GM19452 (cell line): Measurements from ENCODE around the gene EPHA7.

Experiments used
- ATAC-seq: cut with Tn5 transposase; IDR thresholded peaks from one replicate; pipeline ENCODE4 v1.9.1; 2021; ENCODE audit not compliant: unreplicated experiment

EPHA7 gene

DNA sequence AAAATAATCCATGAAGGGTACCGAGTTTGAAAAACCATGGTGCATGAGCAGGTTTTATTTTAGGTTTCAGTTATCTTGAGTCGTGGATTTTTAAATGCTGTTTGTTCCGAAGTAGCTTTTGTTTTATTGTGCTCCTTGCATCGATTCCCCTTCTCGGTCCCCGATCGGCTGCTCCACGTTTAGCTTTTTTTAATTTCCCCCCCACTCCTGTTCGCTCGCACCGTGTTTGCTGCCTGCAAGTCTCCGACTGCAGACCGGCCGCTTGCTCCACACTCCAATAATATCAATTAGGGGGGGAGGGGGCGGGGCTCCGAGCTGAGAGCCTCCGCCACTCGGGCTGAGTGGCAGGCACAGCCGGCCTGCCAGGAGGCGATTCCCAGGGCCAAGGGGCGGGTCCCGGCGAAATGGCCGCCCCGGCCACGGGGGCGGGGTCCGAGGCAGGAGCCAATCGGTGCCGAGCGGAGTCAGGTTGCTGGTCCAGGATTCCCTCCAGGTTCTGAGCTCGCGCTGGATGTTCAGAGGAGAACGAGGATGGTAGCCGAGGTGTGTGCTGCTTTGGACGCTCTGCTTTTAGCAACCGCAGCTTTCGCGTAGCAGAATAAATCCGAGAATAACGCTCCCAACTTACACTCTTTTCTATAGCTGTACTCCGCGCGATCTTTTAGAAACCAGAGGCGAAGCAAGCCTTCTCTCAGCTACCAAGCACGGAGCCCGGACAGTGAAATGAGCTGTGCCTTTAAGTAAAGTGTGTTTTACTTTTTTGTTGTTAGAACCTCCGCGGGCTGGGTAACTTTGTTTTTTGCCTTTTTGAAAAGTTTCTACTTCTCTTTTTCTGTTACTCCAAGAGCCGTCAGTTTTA lies at the start of gene EPHA7:
Gene EPHA7, minus strand, starts transcription at position 256 of the 859 bp plus-strand sequence. Its CDS starts 218 bp downstream, at position 38.
- ATAC-seq, result peak; percentile 89

DNA sequence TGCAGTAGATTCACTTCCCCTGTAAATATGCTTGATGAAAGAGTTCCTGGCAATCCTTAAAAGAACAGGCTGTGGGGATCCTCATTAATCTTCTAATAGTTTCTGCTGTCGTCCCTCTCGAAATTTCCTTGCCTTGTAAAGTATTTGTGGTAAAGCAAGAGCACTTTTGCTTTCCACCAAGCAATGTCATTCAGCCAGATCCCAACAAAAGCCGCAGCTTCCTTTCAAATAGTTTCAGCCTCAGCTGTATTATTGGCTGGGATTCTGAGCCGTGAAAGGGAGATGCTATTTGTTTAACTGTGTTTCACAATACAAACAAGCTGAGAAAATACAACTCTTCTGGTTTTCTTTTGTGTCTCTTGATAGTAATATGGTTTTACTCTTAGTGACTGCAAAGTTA lies 48.9 kb upstream of the EPHA7 start:
- ATAC-seq, result no peak

DNA sequence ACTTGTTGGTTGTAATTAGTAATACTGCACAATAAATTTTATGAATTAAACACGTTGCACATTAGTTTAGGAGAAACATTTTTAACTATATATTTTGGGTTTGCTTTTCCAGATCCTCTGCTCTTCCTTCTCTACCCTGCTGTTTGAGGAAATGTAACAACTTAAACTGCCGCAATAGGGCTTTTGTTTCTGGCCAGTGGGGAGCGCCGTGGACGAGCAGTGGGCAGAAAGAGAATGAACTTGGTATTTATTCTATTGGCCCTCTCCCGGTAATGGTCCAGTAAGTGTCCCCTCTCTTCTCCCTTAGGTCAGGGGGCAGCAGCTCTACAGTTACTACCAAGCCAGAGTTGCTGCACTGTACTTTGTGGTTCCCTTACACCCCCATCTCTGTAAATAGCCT lies 35.2 kb upstream of the EPHA7 start:
- ATAC-seq, result no peak

DNA sequence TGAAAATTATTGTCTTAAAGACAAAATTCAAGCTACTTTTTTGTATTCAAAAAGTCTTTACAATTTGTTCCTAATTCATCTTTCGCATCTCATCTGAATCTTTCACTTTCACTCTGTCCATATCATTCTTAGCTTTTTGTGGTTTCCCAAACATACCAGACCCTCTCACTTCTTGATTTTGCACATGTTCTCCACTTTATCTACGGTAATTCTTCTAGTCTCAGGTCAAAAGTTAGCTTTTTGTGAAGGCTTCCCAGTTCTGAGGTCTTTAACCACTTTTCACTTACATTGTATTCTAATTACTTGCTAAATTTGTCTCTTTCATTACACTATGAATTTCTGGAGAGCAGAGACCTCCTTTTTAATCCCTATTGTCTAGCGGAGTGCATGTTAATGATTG lies 34.6 kb upstream of the EPHA7 start:
- peak; percentile 54 for ATAC-seq

DNA sequence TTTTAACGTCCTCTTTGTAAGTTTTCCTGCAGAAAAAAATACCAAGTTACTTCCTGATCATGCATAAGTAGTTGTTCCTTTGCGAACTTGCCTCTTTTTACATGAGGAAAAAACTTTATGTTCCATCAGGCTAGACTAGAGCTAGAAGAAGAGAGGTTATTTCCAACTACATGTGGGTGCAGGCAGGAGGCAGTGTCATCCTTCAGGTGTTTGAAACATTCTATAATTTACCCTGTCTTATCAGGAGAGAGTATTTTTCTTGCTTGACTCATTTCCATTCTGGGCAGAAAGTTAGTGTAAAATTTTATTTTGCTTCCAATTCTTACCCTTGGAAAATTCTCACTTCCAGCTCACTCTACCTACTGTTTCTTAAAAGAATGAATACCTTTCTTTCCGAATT lies 28.5 kb upstream of the EPHA7 start:
- ATAC-seq, result no peak

DNA sequence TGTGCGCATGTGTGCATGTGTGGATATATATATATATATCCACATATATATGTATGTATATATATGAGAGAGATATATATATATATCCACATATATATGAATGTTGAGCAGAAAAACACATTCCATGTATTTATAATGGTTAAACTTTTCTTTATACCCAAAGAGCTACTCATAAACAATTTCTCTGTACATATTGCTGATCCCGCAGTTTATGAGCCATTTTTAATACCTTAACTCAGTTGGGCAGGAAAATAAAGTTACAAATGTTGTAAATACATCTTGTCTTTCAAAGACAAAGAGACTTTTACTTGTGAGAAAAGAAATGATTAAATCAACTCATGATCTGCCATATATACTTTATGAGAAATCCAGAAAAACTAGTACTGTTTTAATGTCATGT lies 18.1 kb upstream of the EPHA7 start:
- no peak for ATAC-seq

DNA sequence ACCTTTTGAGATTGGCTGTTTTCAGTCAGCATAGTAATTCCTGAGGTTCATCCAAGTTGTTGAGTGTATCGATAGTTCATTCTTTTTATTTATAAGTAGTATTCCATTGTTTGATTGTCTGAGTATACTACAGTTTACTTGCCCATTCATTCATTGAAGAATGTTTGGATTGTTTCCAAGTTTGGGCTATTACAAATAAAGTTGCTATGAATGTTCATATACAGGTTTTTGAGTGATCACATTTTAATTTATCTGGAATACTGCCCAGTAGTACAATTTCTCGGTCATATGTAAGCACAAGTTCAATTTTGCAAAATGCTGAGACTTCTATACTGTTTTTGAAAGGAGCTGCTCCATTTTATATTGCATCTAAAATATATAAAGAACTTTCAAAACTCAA lies 14.2 kb upstream of the EPHA7 start:
- ATAC-seq, result no peak

DNA sequence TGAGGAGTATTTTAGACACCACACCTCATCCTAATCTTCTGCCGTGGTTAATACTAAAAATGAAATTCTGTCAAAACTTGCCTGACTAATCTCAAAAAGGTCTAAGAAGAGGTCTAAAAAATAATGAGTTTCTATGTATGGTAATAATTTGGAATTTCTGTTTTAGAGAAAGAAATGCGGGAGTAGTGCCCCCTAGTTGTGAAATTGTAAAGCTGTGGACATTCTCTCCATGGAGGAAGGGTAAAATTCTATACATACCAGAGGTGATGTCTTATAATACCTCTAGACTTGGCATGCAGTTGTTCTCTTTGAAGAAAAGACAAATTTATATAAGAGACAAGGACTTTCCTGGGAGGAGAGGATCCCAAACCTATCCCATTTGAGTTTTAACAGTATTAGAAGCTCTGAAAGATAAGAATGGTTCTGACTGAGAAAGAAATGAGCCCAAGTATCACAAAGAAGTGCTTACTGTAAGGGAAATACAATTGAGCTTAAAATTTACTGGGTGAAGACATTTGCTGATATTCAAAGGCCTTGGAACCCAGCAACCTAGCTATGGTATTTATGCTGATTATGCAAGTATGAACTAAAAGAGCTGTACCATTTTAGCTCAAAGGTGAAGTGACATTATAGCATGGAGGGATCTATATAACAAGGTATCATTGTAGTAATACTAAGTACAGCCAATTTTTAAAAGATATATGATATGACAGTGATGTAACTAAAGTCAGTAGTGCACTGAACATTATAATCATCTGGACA lies 5.1 kb upstream of the EPHA7 start:
- no peak for ATAC-seq

DNA sequence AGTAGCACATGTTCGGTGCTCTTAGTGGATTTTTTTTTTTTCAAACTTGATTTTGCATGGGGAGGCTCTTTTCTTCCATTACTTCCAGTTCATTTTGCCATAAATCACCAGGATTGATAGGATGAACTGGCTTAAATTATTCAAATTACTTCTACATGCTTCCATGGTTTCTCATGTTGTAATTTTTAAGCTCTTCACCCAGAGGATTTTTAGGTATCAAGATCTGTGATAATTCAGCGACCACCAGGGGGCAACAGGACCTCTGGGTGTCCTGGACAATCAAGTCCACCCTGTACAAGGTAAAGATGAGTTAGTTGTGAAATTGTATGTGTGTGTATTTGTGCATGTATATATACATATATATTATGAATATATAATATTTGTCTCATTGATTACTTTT lies 4.2 kb upstream of the EPHA7 start:
- no peak for ATAC-seq

DNA sequence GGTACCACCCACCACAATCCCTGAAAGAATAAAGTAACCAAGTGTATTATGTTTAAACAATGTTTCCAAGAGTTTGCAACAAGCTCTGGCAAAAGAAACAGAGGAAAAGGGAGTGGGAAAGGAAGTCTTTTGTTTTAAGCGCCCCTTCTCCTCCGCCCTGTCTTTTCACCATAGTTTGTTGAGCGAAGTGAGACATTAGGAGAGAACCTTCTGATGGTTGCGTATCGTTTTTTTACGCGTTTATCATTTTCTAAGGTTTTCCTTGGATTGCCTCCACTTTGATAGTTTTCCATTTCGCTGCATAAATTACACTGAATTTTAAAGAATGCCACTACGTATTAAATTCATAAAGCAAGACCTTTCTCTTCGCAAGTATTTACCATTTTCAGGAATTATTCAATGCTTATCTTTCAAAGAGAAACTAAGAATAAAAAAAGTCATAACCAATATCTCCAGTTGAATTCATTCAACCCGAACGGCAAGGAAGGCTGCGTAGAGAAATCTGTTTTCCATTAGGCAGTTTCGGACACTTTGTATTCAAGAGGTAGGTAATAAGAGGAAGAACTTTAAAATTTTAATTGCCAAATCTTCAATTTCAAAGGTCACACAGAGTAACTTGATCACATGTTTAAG lies 920 bp upstream of the EPHA7 start:
- no peak for ATAC-seq

DNA sequence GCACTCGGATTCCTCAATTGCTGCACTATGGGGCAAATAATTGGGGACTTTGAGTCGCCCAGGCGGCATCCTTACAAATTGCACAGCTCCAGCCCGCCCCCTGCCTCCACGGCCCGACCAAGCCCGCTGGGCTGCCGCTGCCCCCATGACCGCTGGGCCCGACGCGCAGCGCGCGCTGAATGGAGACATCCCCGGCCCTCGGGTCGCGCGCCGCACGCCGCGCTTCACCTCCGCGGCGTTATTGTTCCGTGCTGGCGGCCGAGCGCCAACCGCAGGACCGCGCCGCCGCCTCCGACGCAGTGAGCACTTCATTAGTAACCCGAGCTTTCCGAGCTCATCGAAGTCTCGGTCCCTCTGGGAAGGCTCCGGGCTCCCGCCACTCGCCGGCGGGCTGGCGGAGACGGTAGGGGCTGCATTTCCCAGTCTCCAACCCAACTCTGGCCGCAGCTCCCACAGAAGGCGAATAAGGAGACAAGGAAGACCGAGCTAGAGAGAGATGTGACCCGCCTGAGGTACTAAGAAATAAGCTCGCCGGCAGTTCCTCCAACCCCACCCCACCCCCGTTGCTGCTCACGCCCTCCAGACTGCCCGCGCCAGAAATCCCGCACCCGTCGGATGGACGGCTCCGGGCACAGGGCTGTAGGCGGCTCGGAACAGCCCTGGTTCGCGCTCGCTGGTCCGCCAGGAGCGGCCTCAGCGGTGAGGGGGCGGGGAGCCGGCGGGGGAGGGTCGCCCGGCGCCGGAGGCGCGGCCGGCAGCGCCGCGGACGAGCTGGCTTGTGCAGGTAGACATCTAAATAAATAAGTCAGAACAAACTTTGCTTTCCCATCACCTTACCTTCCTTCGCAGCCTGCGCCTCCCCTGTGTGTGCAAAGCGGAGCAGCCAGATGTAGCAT lies 703 bp downstream of the EPHA7 start:
- no peak for ATAC-seq

DNA sequence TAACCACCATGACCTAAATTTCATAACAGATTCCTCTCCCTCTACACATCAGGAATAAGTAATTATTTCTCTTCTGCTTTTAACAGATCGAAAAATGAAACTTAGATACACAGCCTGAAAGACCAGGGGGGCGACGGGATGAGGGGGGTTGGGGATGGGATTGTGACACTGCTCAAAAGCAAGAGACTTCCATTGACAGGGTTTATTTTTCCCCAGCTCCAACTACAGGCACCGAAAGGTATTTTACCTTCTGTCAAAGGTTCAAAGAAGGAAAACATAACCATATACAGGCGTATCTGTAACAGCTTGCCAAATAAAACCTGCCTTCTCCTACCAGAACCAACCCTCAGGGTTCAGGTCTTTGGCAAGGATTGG lies 1.3 kb downstream of the EPHA7 start:
- no peak for ATAC-seq

DNA sequence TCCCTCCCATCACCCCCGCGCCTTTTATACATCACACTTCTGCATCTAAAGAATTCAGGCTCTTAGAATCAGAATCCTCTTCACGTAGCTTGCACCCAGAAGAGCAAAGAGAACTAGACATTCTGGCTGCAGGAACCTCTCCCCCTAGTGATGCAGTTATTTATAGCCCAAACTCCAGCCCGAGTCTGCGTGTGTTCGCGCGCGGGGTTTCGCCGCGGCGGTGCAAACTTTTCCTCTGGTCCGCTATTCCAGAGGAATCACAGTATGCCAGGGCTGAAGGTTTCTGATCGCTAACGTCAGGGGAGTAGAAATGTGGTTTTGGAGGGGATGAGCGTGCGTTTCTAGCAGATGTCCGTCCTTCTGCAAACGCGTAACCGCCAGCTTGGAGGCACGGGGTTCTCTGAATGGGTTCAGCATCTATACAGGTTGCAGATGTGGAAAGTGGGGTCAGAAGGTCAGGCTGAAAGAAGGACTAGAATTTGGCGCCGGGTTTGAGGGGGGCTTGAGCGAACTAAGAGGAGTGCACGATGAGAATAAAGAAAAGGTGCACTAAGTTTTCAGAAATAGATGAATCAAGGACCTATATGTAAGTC lies 1.8 kb downstream of the EPHA7 start:
- ATAC-seq, result no peak

DNA sequence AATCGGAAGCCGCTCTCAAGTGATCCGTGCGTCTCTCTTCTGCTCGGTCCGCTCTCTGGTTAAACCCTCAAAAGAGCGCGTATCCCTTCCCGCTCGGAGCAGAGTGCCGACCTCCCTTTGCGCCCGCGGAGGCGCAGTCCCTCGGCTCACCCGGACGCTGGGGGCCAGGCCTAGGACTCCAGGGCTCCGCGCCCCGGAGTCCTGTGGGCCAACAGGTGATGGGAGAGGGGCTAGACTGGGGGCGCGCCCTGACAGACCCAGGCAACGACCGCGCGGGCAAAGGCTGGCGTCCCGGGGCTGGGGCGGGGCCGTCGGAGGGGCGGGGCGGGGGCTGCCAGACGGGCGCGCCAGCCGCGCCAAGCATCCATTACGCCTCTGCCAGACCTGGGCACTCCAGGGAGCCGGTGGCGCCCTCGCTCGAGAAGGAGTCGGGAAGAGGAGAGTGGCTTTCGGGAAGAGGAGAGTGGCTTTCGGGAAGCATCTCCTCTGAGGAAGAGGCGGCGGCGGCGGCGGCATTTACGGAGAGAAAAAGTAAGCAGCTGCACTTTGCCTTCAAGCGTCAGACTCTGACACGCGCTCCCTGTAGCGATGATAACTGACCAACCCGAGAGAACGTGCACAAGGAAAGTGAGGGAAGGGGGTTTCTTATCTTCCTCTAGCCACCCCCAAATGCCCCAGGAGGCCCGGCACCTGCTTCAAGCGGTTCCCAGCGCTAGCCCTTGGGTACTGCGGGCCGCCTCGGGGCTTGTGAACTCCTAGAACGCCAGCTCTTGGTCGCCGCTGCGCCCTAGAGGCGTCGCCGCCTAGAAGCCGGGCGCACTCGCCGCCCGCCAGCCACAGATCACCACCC lies 2.6 kb downstream of the EPHA7 start:
- ATAC-seq, result no peak

DNA sequence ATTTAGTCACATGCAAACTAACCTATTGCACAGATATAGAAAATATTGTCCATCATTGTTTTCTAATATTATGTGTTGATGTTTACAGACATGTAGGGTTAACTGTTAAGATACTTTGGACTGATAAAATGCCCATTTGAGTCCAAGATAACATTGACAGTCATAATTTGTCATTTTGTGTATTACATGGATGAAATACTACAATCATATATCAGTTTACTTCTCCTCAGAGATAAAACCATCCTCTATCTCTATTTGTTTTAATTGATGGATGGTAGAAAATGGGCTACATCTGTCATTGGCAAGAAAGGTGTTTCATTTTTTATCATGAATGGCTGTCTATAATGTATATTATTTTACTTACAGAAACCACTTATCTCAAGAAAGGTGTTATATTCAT lies 6.2 kb downstream of the EPHA7 start:
- ATAC-seq, result no peak

DNA sequence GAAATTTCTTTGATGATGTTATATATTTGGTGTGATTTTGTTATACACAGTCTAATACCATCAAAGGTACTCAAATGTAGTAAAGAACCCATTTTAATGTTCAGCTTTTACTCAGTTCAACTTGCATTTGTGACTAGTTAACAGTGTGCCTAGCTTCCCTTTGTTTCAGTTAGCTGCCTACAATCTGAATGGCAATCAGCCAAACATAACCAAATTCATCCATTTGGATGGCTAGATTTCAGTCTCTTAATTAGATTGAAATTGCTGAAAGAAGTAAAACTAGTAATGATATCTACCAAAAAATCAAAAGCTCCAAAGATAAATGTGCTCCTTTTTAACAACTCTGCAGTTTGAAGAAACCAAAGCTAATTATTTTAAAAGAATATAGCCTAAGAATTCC lies 6.9 kb downstream of the EPHA7 start:
- ATAC-seq, result no peak

DNA sequence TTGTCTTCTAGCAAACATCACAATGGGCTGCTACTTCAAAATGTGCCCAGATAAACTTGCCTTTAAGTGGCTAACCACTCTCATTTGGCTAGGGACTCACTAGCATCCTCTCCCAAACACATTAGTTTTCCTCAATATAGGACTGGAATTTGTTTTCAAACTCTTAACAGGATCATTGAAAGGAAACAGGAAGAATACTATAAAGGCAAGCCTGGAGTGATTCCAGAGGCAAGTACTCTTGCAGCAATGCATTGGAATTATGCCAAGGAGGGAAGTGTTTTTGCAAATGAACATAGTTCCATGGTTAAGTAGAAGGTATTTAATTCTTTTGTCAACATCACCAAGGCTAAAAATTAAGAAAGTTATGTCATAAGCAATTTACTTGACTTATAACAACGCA lies 12.2 kb downstream of the EPHA7 start:
- no peak for ATAC-seq

DNA sequence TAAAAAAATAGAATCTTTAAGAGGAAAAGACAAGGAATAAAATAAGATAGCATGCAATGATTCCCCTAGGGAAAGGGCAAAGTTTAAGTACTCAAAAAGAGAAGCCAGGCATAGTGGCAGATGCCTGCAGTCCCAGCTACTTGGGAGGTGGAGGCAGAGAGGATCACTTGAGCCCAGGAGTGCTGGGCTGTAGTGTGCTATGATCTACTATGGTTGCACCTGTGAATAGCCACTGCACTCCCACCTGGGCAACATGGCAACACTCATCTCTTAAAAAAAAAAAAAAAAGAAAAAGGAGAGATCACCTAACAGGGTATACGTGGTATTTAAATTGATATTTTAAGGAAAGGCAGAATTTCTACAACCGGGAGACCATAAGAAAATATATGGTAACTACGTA lies 16.0 kb downstream of the EPHA7 start:
- ATAC-seq, result no peak

DNA sequence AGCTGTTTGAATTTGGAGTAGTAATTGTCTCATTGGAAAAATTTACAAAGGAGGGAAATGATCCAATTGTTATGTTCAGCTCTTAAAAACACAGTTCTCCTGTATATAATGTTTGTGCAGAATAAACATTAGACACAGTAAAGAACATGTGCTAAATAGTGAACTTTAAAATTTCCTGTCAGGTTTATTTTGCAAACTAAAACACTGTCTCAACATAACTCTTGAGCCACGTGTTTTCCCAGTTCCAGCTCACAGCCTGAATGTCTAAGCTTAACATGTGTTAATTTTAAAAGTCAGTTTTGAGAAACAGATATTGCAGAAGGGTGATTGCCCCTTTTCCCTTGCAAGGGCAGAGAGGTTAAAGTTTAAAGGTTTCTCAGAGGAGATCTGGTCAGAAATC lies 20.6 kb downstream of the EPHA7 start:
- ATAC-seq, result no peak

DNA sequence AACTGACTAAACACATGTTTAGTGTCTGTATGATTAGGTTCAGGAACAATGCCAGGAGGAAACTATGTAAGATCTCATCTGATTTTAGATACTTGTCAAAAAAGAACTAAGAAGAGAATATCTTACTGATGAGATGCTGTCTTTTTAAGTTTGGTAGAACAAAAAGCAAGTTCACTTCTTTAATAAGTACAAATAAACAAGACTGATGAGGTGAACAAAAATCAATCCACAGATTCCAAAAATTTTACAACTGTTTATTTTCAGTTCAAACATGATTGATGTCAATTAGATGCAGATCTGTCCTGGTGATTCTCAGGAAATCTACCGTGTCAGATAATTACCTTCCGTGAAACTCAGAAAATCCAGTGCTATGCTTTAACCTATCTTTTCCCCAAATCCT lies 24.9 kb downstream of the EPHA7 start:
- ATAC-seq, result no peak
